HG03135 (cell line): ENCODE results near the gene IYD.
"Not testable (repeated sequence)": the region's sequence is repeated elsewhere in the genome, so short reads cannot be mapped to it uniquely, and the experiment has no call there.

Experiments used
- ATAC-seq: cut with Tn5 transposase; IDR thresholded peaks from one replicate; pipeline ENCODE4 v1.9.1; 2021; ENCODE audit warnings: mild to moderate bottlenecking, moderate library complexity; ENCODE audit not compliant: unreplicated experiment

The IYD gene

DNA sequence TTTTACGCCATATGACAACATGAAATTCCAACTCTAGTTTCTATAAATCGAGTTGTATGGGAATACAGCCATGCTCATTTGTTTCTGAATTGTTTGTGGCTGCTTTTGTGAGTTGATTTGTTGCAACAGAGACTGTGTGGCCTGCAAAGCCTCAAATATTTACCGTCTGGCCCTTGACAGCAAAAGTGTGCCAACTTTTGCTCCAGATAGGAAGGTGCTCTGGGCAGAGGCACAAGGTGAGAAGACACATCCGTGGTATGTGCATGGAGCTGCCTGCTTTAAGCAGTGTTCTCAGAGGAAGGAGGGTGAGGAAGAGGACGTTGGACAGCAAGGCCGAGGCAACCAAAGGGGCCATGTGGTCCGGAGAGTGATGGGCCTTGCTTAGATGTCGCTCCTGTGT is 57.4 kb downstream of the IYD start:
- ATAC-seq: no peak

DNA sequence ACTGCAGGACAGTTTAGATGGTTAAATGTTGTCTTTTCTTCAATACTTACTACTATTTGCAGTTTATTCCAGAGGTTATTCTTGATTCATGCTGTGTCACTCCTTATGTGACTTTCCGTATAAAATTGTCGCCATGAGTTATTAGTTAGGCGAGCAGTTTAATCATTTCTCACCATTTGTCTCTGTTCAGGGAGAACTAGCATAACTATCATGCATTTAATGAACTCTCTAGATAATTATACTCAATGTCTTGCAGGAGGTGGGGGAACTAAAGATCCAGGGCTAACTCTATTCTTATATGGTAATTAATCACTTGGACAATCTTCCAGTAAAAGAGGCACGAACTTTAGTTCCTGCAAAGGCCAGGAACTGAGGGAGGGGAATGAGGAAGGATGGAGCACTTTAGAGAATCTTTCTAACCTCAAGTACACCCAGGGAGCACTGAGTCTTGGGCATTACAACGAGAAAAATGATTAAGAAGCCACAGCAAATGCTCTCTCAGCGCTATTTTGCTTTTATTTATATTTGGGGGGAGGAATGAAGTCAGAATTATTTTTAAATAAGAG is 58.3 kb downstream of the IYD start:
- no peak for ATAC-seq

DNA sequence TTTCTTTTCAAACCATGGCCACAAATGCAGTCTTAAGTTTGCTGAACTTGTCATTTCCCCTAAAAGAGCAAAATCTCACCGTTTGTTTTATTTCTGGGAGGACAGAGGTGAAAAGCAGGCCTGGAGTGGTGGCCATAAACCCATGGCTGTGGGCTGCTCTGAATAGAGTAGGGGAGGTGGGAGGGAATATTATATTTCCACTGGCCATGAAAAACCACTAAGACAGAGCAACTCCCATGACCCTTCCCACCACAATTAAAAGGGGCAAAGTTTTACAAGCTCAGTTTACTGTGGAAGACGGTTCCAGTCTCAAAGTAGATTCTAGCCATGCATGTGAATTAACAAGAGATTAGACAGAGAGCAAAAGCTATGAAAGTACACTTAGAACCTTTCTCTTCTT is 59.0 kb downstream of the IYD start:
- no peak for ATAC-seq

DNA sequence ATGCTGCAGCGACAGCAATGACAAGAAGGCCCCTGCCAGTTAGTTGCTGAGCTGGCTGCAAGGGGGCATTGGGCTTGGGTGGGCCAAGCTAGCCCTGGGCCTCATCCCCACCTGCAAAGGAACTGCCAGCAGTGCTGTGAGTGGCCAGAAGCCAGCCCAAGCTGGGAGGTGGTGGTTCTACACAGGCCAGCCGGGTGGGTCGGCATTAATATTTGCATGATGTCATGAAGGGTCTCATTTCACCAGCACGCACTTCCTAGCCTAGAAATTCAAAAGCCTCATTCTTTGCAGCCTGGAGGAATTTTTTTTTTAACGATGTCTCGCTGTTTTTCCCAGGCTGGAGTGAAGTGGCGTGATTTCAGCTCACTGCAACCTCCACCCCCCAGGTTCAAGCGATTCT is 62.0 kb downstream of the IYD start:
- ATAC-seq: no peak

DNA sequence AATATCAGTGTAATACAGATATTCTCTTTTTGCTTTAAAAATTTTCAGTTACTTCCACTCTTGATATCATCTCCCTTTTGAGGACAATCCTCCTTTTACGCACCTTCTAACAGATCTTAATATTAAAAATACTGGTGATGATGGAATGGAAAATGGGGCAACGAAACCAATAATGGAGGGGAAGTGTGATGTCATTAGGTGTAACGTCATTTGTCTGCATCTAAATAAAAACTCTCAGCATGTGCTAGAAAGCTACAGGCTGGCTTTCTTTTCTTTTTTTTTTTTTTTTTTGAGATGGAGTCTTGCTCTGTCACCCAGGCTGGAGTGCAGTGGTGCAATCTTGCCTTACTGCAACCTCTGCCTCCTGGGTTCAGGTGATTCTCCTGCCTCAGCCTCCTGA is 66.5 kb downstream of the IYD start:
- ATAC-seq: no peak

DNA sequence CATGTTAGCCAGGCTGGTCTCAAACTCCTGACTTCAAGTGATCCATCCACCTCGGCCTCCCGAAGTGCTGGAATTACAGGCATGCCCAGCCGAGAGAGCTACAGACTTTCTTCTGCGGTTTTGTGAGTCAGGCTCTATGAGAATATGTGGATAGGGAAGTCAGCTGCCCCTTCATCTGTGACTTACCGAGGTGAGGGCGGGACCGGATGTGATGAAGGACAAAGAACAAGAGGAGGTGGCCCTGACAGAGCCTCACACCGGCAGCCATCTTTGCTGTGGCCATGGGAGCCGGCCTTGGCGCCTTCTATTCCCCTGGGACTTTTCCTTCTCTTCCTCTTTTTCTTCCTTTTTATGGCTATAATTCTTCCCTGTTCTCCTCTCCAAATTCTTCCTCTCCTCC is 67.0 kb downstream of the IYD start:
- no peak for ATAC-seq

DNA sequence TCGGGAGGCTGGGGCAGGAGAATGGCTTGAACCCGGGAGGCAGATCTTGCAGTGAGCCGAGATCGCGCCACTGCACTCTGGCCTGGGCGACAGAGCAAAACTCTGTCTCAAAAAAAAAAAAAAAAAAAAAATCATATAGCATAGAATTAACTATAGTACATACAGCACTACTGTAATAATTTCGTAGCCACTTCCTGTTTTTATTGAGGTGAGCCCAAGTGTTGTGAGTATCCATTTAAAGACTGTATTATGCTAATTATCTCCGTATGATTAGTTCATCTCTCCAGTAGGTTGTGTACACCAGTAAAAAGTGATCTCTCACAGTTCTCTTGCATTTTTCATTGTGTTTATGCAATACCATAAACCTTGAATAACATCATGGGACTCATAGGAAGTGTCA is 70.6 kb downstream of the IYD start:
- no peak for ATAC-seq

DNA sequence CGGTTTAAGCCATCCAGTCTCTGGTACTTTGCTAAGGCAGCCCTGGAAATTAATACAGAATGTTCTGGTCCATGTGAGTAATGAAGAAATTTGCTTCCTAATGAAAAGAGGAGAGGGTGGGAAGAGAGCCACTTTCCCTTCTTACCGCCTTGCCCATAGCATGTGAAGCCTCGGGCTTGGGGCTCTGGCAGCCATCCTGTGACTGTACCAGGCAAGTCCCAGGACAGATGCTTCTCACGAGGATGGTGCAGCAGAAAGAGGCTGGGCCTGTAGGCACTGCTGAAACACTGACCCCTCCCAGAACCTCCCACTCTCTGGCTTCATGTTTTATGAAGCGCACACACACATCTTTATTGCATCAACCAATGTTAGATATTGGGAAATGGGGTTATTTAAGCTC is 74.8 kb downstream of the IYD start:
- no peak for ATAC-seq

DNA sequence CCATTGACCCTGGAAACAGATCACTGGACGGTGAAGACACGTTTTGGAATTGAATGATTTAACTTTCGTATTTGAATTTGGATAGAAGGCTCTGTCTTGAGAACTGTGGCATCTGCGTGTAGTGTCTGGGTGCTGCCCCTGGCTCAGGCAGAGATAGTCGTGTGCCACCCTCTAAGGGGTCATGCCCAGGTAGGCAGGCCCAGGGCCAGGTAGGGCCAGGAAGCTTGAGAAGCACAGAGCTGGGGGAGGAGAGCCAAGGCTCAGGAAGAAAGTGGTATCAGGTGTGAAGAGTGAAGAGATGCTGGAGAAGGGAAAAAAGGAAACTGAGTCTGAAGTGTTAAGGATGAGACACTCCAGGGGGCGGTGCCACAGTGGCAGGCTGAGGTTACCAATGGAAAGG is 75.5 kb downstream of the IYD start:
- no peak for ATAC-seq

DNA sequence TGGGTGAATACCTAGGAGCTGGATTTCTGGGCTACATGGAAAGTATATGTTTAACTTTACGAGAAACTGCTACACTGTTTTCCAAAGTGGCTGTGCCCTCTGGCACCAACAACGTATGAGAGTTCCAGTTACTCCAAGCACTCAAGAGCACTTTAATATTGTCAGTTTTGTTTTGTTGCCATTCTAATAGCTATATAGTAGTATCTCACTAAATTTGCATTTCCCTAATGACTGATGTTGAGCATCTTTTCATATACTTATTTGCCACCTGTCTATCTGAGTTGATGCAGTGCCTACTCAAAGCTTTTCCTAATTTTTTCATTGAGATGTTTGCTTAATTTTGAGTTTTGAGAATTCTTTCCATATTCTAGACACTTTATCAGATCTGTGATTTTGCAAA is 76.7 kb downstream of the IYD start:
- no peak for ATAC-seq

DNA sequence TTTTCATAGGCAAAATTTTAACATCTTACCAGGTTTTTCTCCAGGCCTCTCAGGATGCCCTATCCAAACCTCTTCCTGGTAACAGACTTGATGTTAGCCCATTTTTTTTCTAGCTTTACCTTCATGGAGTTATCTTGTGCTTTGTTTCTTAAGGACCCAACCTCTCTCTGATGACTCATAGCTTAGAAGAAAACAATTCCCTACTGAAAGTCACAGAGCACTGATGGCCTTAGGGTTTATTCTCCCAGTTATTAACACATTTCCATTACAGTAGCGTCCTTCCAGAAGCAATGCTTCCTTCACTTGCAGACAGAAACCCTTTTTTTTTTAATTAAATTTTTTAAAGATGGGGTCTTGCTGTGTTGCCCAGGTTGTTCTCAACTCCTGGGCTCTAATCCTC is 79.4 kb downstream of the IYD start:
- no peak for ATAC-seq

DNA sequence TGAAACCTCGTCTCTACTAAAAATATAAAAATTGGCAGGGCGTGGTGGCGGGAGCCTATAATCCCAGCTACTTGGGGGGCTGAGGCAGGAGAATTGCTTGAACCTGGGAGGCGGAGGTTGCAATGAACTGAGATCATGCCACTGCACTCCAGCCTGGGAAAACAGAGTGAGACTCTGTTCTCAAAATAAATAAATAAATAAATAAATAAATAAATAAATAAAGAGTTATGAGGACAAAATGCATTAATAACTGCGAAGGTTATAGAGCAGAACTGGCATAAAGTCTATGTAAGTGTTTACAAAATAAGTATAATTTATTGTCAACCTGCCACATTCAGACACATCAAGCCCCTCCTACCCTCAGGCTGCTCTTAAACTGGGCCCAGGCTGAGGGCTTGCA is 80.2 kb downstream of the IYD start:
- not testable (repeated sequence) for ATAC-seq

DNA sequence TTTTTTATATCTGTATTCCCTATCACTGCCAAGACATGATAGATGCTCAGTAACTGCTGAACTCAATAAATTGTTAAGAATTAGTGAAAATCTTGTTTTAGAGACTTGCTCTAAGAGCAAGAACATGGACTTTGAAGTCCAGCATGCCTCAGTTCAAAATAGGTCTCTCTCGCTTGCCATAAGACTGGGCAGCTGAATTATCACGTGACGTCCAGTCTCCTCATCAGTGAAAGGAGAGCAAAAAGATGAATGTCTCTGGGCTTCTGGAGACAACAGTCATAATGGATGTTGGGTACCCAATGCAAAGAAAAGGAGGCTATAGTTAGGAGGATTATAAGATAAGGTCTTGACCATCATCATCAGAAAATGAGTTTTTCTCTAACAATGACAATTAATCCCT is 82.1 kb downstream of the IYD start:
- no peak for ATAC-seq

DNA sequence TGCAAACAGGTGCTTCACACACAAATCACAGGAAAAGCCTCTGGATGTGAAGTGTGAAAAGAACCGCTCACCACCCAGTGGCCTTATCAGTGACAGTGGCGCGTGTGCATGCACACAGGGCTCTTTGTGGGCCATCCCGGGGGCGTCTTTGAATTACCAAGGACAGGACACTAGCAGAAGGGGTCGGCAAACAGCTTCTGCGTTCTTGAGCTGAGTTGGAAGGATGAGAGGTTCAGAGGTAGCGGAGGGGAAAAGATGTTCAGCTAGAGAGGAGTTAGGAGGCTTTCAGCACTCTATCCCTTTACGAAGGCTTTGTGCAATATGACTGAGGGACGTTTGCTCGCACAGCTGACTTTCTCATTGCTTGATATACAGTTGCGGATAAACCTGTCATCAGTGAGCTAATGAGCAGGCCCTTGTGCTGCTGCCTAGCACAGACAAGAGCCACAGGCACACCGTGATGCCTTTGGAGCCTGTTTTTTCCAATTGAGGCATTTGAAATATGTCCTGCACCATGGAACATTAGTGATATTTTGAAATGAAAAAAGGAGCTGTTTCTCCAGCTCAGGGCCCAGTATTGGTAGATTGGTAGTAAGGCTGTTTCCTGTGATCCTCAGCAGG is 83.1 kb downstream of the IYD start:
- no peak for ATAC-seq

DNA sequence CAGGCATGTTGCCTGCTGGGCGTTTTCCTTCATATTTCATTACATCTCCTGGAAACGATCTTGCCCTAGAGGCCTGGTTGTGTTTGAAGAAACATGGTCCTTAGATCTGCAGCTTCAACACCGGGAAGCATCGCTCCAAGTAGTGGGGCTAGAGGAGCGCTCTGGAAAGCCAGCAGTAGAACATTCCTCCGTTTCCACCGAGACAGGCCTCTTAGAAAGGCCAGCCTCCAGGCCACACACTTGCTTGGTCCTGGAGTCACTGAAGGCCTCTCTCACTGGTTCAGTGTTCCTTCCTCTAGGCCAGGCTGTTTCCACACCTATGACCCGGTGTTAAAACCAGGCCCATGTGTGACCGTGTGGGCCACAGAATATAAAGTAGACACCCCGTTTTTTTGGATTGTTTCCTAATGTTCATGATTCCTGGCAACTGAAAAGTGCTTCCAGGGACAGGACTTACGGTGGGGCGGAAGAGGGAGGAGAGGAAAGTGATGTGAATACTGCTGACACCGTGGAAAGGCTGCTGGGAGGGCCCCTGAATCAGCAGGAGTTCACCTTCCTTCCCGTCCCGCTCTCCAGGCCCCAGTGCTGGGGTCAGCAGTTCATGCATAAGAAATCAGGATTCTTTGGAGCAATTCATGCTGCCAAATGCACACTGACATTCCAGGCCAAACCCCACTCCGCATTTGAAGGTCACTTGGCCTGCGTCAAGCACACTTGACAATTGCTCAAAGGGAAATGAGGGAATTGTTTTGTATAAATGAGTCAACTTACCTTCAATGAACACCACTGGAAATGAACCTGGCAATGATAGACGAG is 83.8 kb downstream of the IYD start:
- no peak for ATAC-seq

DNA sequence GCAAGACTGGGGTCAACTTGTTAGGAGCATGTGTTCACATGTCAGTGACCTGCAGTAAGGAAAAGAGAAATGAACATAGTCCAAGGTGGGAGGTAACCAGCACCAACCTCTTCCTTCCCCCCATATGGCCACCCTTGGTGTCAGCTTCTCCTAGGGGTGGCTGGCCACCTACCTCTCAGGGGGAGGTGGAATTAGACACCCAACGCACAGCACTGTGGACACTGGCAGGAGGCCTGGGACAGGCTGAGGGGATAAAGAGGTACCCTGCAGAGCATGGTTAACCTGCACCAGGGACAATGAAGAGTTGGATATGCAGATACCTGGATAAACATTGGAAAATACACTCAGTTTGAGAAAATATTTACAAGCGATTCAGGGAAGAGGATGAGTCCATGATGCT is 84.5 kb downstream of the IYD start:
- ATAC-seq: no peak
